CD4-positive, alpha-beta memory T cell (primary cell): ENCODE data around the gene EXD2. TPM values are rescaled to one million over a fixed set of nuclear protein-coding genes. Genes with fewer than 3 reads are reported as not detected.
"Not testable (repeated sequence)": the region's sequence is repeated elsewhere in the genome, so short reads cannot be mapped to it uniquely, and the experiment has no call there.

ENCODE experiments used
- CTCF ChIA-PET: fragments of 350-600 bp; sonication (Branson Sonifier 250); formaldehyde crosslinking; loops from one replicate; lab custom pipeline; 2021; ENCODE audit warnings: inconsistent platforms; ENCODE audit not compliant: partially characterized antibody; lab: Charles Lee
- POLR2A ChIA-PET: fragments of 350-600 bp; sonication (Branson Sonifier 250); formaldehyde crosslinking; loops from one replicate; lab custom pipeline; 2021; ENCODE audit not compliant: partially characterized antibody; lab: Charles Lee
- DNase-seq, 5 donors: peaks; one replicate each; pipeline versions ENCODE4 v3.0.0 to v3.0.0-alpha.2; 2020 to 2022; ENCODE audit warnings: mixed read lengths in 1 of 5
- H3K27ac ChIP-seq: one replicate; pipeline ENCODE4 v1.7.0; 2013; ENCODE audit warnings: low read depth, low read length
- H3K27me3 ChIP-seq: 2 replicates; pipeline ENCODE4 v1.7.0; 2013; ENCODE audit warnings: mild to moderate bottlenecking, low read length, moderate library complexity; ENCODE audit not compliant: insufficient read depth
- H3K36me3 ChIP-seq: 2 replicates; pipeline ENCODE4 v1.7.0; 2013; ENCODE audit warnings: mild to moderate bottlenecking, low read length, moderate library complexity; ENCODE audit not compliant: insufficient read depth
- H3K4me1 ChIP-seq: 2 replicates; pipeline ENCODE4 v1.7.0; 2013; ENCODE audit warnings: mild to moderate bottlenecking, low read length, moderate library complexity; ENCODE audit not compliant: insufficient read depth
- H3K4me3 ChIP-seq, 2 donors: one replicate each; pipeline ENCODE4 v1.7.0; 2013; ENCODE audit warnings: low read length in 2 of 2, mild to moderate bottlenecking in 1 of 2
- H3K9me3 ChIP-seq, 2 donors: one replicate each; pipeline ENCODE4 v1.7.0; 2013; ENCODE audit warnings: low read length in 2 of 2, control low read depth in 1 of 2; ENCODE audit not compliant: control insufficient read depth in 1 of 2
- H3K27ac Mint-ChIP-seq, 7 donors: one replicate each; pipeline ENCODE4 v1.8.0; 2020 to 2021; ENCODE audit warnings: mixed read lengths in 7 of 7, mild to moderate bottlenecking in 6 of 7, inconsistent platforms in 3 of 7, moderate library complexity in 3 of 7
- H3K27me3 Mint-ChIP-seq, 2 donors: one replicate each; pipeline ENCODE4 v1.8.0; 2020 to 2021; ENCODE audit warnings: mixed read lengths in 2 of 2
- H3K36me3 Mint-ChIP-seq, 2 donors: one replicate each; pipeline ENCODE4 v1.8.0; 2020 to 2021; ENCODE audit warnings: mixed read lengths in 2 of 2, inconsistent platforms in 1 of 2, mild to moderate bottlenecking in 1 of 2
- H3K4me1 Mint-ChIP-seq, 4 donors: one replicate each; pipeline ENCODE4 v1.8.0; 2020 to 2021; ENCODE audit warnings: mixed read lengths in 4 of 4, mild to moderate bottlenecking in 1 of 4
- H3K4me3 Mint-ChIP-seq, 8 donors: one replicate each; pipeline ENCODE4 v1.8.0; 2020 to 2021; ENCODE audit warnings: mixed read lengths in 8 of 8, mild to moderate bottlenecking in 7 of 8, moderate library complexity in 6 of 8, inconsistent platforms in 3 of 8
- H3K9me3 Mint-ChIP-seq, 8 donors: one replicate each; pipeline ENCODE4 v1.8.0; 2020 to 2021; ENCODE audit warnings: mixed read lengths in 8 of 8, mild to moderate bottlenecking in 5 of 8, inconsistent platforms in 3 of 8, moderate library complexity in 1 of 8
- intact Hi-C: fragments of 100-400 bp; cut with micrococcal nuclease; formaldehyde crosslinking; loops from one replicate; pipeline ENCODE4 v1.15.1; 2023
- polyA plus RNA-seq, 2 donors: library from polyadenylated mRNA; unstranded; fragments of 300-500 nt; fragmentation: Illumina TruSeq; gene quantifications; one replicate each; pipeline ENCODE4 v1.2.3, GENCODE V29; 2021
- total RNA-seq, 2 experiments: library from RNA; stranded (reverse); gene quantifications; one replicate each; pipeline ENCODE4 v1.2.3, GENCODE V29; 2021

Gene EXD2
- total and polyA plus RNA-seq, 4 experiments from 2014 or later: 4.6 to 15.7 (median 11.6) TPM

DNA sequence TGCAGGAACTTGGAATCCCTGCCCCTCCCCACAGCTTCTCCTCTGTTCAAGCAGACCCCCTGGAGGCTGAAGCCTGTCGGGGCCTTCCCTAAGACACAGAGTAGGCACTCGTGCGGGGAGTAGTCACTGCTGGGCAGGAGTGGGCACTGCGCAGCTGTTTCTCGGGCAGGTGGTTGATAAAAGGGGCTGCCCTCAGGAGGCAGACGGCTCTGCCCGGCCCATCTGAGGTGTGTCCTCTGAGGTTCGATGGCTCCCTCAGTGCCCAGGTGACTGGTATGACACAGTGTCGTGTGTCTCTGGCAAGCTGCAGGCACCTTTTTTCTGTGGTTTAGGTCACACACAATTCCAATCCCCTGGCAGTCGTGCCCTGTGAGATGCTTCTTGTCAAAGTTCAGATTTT lies 78.8 kb downstream of the EXD2 start:
- Histone ChIP-seq H3K4me3 (no peak overlapping the region), H3K27ac (no peak overlapping the region), H3K27me3 (no peaks in the 10 kb centered on the region), H3K36me3 (no peaks in the 10 kb centered on the region), H3K9me3 (no peaks in the 10 kb centered on the region), H3K4me1 (no peaks in the 10 kb centered on the region)
- ChIA-PET POLR2A (no interaction called here), CTCF (interaction anchor here (0.6 kb wide), 1 partner anchor 9 kb away, joined by 3 read pairs; no protein-coding TSS in a partner anchor)
- H3K36me3 Mint-ChIP-seq: no peaks in the 10 kb centered on the region
- H3K4me1 Mint-ChIP-seq: no peaks in the 10 kb centered on the region
- H3K27me3 Mint-ChIP-seq: peaks cover 1 to 14% of the 10 kb centered on the region in 2 donors
- H3K9me3 Mint-ChIP-seq: no peaks in the 10 kb centered on the region
- no peak overlapping the region for H3K27ac Mint-ChIP-seq
- no peak for DNase-seq
- intact Hi-C loops: no loop called here
- no peak overlapping the region for H3K4me3 Mint-ChIP-seq

DNA sequence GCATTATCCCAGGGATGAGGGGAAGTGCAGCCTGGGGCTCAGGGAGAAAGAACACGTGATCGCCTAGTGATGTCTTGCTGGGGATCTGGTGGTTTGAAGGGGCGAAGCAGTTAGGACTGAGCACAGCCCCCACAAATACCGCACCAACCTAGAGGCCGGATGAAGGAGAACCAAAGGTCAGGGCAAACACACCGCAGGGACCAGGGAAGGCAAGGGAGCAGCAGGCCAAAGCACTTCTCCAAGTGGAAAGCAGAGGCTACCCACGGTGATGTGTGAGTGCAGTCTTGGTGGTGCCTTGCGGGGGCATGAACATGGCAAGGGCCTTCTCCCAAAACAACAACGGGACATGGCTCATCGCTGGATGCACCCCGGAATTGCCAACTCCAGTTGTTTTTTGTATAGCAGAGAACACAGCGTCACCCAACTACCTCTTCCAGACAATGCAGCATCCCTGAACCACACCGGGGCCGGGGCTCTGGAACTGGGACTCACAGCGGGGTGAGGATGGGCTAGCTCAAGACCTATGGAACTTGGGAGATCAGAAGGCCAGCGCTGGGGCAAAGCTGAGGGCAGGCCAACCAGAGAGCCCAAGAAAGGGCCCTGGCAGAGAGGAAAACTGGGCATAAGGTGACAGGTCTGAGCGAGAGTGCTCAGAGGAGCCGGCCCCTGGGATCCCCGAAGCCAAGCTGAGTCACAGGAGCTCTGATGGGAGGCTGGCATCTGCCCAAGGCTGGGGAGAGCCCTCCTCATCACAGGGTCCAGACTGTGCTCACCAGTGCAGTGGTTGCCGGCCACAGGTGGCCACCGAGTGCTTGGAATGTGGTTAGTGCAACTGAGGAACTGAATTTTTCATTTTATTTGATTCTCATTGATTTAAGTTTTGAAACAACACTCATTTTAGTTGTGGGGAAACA lies 79.8 kb downstream of the EXD2 start:
- Histone ChIP-seq H3K4me3 (no peak overlapping the region), H3K4me1 (no peaks in the 10 kb centered on the region), H3K27ac (no peak overlapping the region), H3K9me3 (no peaks in the 10 kb centered on the region), H3K36me3 (no peaks in the 10 kb centered on the region), H3K27me3 (no peaks in the 10 kb centered on the region)
- POLR2A ChIA-PET: no interaction called here
- no peaks in the 10 kb centered on the region for H3K4me1 Mint-ChIP-seq
- H3K27me3 Mint-ChIP-seq: peaks cover 1 to 8% of the 10 kb centered on the region in 2 donors
- no peak for DNase-seq
- no peak overlapping the region for H3K27ac Mint-ChIP-seq
- intact Hi-C loops: no loop called here
- CTCF ChIA-PET: no interaction called here
- no peaks in the 10 kb centered on the region for H3K36me3 Mint-ChIP-seq
- H3K4me3 Mint-ChIP-seq: no peak overlapping the region
- H3K9me3 Mint-ChIP-seq: peaks cover 0 to 2% (median 0%) of the 10 kb centered on the region in 8 donors

DNA sequence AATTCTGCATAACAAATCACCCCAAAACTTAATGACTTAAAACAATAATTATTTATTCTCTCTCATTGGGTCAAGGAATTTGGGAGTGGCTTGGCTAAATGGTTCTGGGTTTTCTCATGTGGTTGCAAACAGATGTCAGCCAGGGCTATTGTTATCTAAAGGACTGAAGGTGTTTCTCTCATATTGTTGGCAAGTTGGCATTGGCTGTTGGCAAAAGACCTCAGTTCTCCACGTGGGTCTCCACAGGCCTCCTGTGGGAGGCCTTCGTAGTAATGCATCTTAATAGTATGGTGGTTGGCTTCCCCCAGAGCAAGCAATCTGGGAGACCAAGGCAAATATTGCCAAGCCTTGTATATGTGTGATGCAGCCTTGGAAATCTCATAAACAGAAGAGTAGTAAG lies 83.0 kb downstream of the EXD2 start:
- H3K9me3 Mint-ChIP-seq: peaks cover 0 to 6% (median 0%) of the 10 kb centered on the region in 8 donors
- H3K4me3 ChIP-seq: no peak overlapping the region
- H3K4me1 ChIP-seq: no peaks in the 10 kb centered on the region
- no peaks in the 10 kb centered on the region for H3K36me3 ChIP-seq
- H3K36me3 Mint-ChIP-seq: no peaks in the 10 kb centered on the region
- H3K27ac Mint-ChIP-seq: no peak overlapping the region
- no peak for DNase-seq
- no peaks in the 10 kb centered on the region for H3K4me1 Mint-ChIP-seq
- no peaks in the 10 kb centered on the region for H3K27me3 ChIP-seq
- CTCF ChIA-PET: no interaction called here
- H3K27me3 Mint-ChIP-seq: peaks cover 1 to 10% of the 10 kb centered on the region in 2 donors
- intact Hi-C loops: no loop called here
- no peaks in the 10 kb centered on the region for H3K9me3 ChIP-seq
- POLR2A ChIA-PET: no interaction called here
- H3K27ac ChIP-seq: no peak overlapping the region
- H3K4me3 Mint-ChIP-seq: no peak overlapping the region

DNA sequence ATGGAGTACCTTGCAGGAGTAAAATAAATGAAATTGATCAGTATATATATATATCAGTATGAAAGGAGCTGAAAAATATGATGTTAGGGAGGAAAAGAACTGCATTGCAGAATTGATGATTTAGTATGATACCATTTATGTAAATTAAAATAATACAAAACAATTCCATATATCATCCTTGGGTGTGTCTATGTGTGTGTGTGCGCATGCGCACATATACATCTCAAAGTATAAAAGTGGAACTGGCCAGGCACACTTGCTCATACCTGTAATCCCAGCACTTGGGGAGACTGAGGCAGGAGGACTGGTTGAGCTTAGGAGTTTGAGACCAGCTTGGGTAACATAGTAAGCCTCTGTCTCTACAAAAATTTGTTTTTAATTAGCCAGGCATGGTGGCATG lies 84.0 kb downstream of the EXD2 start:
- intact Hi-C loops: no loop called here
- no peaks in the 10 kb centered on the region for H3K4me1 Mint-ChIP-seq

DNA sequence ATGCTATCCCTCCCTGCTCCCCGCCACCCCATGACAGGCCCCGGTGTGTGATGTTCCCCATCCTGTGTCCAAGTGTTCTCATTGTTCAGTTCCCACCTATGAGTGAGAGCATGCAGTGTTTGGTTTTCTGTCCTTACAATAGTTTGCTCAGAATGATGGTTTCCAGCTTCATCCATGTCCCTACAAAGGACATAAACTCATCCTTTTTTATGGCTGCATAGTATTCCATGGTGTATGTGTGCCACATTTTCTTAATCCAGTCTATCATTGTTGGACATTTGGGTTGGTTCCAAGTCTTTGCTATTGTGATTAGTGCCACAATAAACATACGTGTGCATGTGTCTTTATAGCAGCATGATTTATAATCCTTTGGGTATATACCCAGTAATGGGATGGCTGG lies 86.1 kb downstream of the EXD2 start:
- peaks cover 6 to 16% of the 10 kb centered on the region in 2 donors for H3K27me3 Mint-ChIP-seq
- CTCF ChIA-PET, H3K4me3 ChIP-seq, H3K36me3 ChIP-seq, H3K9me3 Mint-ChIP-seq, H3K27ac Mint-ChIP-seq, H3K9me3 ChIP-seq, H3K27me3 ChIP-seq, H3K27ac ChIP-seq, DNase-seq, intact Hi-C loops, H3K4me3 Mint-ChIP-seq, H3K4me1 ChIP-seq, H3K4me1 Mint-ChIP-seq, H3K36me3 Mint-ChIP-seq, POLR2A ChIA-PET: not testable (repeated sequence)

More for the DNA sequence above, 84.0 kb downstream of the EXD2 start:
- ChIA-PET CTCF (no interaction called here), POLR2A (no interaction called here)
- H3K4me1 ChIP-seq: no peaks in the 10 kb centered on the region
- Mint-ChIP-seq H3K4me3 (no peak overlapping the region), H3K27ac (no peak overlapping the region), H3K36me3 (no peaks in the 10 kb centered on the region), H3K9me3 (peaks cover 0 to 6% (median 0%) of the 10 kb centered on the region in 8 donors), H3K27me3 (peaks cover 4 to 14% of the 10 kb centered on the region in 2 donors)
- DNase-seq: no peak
- H3K36me3 ChIP-seq: no peaks in the 10 kb centered on the region
- no peak overlapping the region for H3K27ac ChIP-seq
- H3K27me3 ChIP-seq: no peaks in the 10 kb centered on the region
- no peaks in the 10 kb centered on the region for H3K9me3 ChIP-seq
- H3K4me3 ChIP-seq: no peak overlapping the region

DNA sequence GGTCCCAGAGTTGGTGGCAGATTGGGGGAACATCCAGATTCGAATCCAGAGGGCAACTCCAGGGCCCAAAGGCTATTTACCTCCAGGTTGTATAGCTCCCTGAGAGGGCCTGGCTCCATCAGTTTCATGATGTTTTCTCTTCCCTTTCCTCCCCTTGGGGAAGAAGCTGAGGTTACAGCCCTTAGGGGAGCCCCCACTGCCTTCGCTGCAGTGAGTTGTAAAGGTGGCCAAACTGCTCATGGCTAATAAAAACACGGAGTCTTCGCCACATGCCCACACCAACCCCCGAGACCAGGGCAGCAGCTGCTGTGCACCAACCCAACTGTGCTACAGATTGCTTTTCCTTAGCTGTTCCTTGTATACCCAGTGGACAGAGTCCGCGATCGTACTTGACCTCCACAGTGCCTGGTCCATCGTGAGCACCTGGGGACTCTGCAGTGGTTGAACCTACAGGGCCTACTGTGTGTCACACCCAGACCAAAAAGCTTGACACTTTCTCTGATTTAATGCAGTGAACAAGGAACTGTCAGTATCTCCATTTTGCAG lies 89.5 kb downstream of the EXD2 start:
- POLR2A ChIA-PET: no interaction called here
- H3K9me3 Mint-ChIP-seq: peaks cover 0 to 6% (median 0%) of the 10 kb centered on the region in 8 donors
- Histone ChIP-seq H3K27ac (no peak overlapping the region), H3K4me1 (no peaks in the 10 kb centered on the region), H3K9me3 (no peaks in the 10 kb centered on the region), H3K36me3 (no peaks in the 10 kb centered on the region), H3K27me3 (no peaks in the 10 kb centered on the region), H3K4me3 (no peak overlapping the region)
- CTCF ChIA-PET: no interaction called here
- no peak overlapping the region for H3K4me3 Mint-ChIP-seq
- intact Hi-C loops: no loop called here
- DNase-seq: no peak
- no peaks in the 10 kb centered on the region for H3K4me1 Mint-ChIP-seq
- H3K36me3 Mint-ChIP-seq: no peaks in the 10 kb centered on the region
- H3K27ac Mint-ChIP-seq: no peak overlapping the region
- H3K27me3 Mint-ChIP-seq: peaks cover 5 to 9% of the 10 kb centered on the region in 2 donors

DNA sequence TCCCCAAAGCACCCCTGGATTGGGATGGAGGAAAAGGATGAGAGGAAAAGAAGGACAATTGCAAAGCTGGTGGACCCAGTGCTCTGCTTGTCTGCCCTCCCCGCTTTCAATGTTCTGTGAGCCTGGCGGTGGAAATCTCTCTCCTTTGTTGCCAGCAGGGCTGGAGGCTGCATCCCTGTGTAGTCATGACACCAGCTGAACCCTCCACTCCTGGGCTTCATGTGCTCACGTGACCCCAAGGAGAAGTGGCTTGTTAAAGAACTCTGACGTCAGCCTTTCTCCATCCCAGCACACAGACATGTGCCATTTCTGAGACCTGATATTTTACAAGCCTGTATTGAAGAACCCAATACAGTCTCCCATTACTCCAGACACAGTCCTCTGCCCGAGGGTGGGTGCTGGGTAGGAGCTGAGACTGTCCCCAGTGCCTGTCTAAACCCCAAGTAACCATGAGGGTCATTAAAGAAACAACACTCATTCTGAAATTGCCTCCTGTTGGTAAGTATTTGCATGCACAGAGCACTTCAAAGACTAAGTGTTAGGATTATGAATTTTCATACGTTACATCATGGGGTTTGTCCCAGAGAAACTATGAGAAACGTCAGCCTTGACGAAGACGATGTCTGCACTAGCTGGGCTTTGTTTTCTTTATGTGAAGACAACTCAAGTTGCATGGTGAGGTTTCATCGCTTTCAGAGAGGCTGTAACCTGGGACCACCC lies 90.3 kb downstream of the EXD2 start:
- POLR2A ChIA-PET: no interaction called here
- DNase-seq: no peak
- Histone ChIP-seq H3K4me1 (no peaks in the 10 kb centered on the region), H3K27ac (no peak overlapping the region), H3K4me3 (no peak overlapping the region), H3K27me3 (no peaks in the 10 kb centered on the region), H3K36me3 (no peaks in the 10 kb centered on the region), H3K9me3 (no peaks in the 10 kb centered on the region)
- CTCF ChIA-PET: no interaction called here
- no peaks in the 10 kb centered on the region for H3K36me3 Mint-ChIP-seq
- no peak overlapping the region for H3K27ac Mint-ChIP-seq
- intact Hi-C loops: no loop called here
- H3K4me3 Mint-ChIP-seq: no peak overlapping the region
- no peaks in the 10 kb centered on the region for H3K4me1 Mint-ChIP-seq
- H3K27me3 Mint-ChIP-seq: peaks cover 5 to 9% of the 10 kb centered on the region in 2 donors
- H3K9me3 Mint-ChIP-seq: peaks cover 0 to 3% (median 0%) of the 10 kb centered on the region in 8 donors
